Stimulated activated naive CD4-positive, alpha-beta T cell (primary cell): ENCODE results near the gene NAALADL1.

Source experiments
- DNase-seq, 6 experiments: peaks; one replicate each; lab custom pipeline; 2025; lab: John Stamatoyannopoulos, UW

NAALADL1 gene

GRCh38 chr11:65058419-65059054, at the start of gene NAALADL1:
NAALADL1 (minus strand) TSS chr11:65058553; CDS start chr11:65058521, 32 bp downstream.
- no peak for DNase-seq

- no peak for DNase-seq
These were observed 49.6 kb upstream of the NAALADL1 start for GRCh38 chr11:65107751-65108468.

GRCh38 chr11:65107078-65107477, 48.7 kb upstream of the NAALADL1 start:
- no peak for DNase-seq

GRCh38 chr11:65104628-65105027, 46.3 kb upstream of the NAALADL1 start:
- DNase-seq, result no peak

GRCh38 chr11:65103476-65103875, 45.1 kb upstream of the NAALADL1 start:
- no peak for DNase-seq

- DNase-seq, result no peak
These were observed 44.1 kb upstream of the NAALADL1 start for GRCh38 chr11:65102142-65103095.

- DNase-seq, result no peak
These were observed 42.5 kb upstream of the NAALADL1 start for GRCh38 chr11:65100674-65101350.

GRCh38 chr11:65096926-65097325, 38.6 kb upstream of the NAALADL1 start:
- no peak for DNase-seq

- peak; percentile 79 to 93 (median 82) for DNase-seq
These were observed 37.8 kb upstream of the NAALADL1 start, which contains the start of gene VPS51 for GRCh38 chr11:65095974-65096806. VPS51 (plus strand) TSS chr11:65096214; CDS start chr11:65096251, 37 bp downstream.

- DNase-seq, result no peak
These were observed 37.1 kb upstream of the NAALADL1 start for GRCh38 chr11:65095427-65095826.

GRCh38 chr11:65090628-65091027, 32.3 kb upstream of the NAALADL1 start:
- no peak for DNase-seq

- no peak for DNase-seq
These were observed 31.3 kb upstream of the NAALADL1 start for GRCh38 chr11:65089621-65090020.

- no peak for DNase-seq
These were observed 29.5 kb upstream of the NAALADL1 start for GRCh38 chr11:65087827-65088226.

GRCh38 chr11:65087216-65087615, 28.9 kb upstream of the NAALADL1 start:
- DNase-seq, result no peak

GRCh38 chr11:65086809-65087208, 28.5 kb upstream of the NAALADL1 start:
- no peak for DNase-seq

- DNase-seq, result no peak
These were observed 27.1 kb upstream of the NAALADL1 start for GRCh38 chr11:65085446-65085845.

GRCh38 chr11:65084598-65085375, 26.4 kb upstream of the NAALADL1 start:
- no peak for DNase-seq

GRCh38 chr11:65083834-65084597, 25.7 kb upstream of the NAALADL1 start, which contains the start of the genes CDCA5 and ZFPL1:
CDCA5 (minus strand) TSS chr11:65084040; CDS start chr11:65083978, 62 bp downstream.
ZFPL1 (plus strand) TSS chr11:65084222; CDS start chr11:65084699, 477 bp downstream.
- peak; percentile 90 to 97 (median 92) for DNase-seq
